HEK293 (cell line): ENCODE results near the gene CYTH4.

Source experiments
- HOXC10 ChIP-seq: sonication (generic); formaldehyde crosslinking; IDR thresholded peaks from 2 replicates; pipeline ENCODE4 v1.8.1; 2023; ENCODE audit warnings: mild to moderate bottlenecking, missing genetic modification reagents
- OSR2 ChIP-seq: fragments of 450-650 bp; formaldehyde crosslinking; IDR thresholded peaks from 2 replicates; pipeline ENCODE4 v1.5.1; 2016; ENCODE audit warnings: missing biosample characterization, missing genetic modification characterization
- PRDM1 ChIP-seq: fragments of 450-650 bp; formaldehyde crosslinking; IDR thresholded peaks from 2 replicates; pipeline ENCODE4; 2016; ENCODE audit warnings: missing biosample characterization, missing genetic modification characterization
- RBAK ChIP-seq: fragments of 450-650 bp; formaldehyde crosslinking; IDR thresholded peaks from 2 replicates; pipeline ENCODE4 v1.5.1; 2016; ENCODE audit warnings: missing biosample characterization, missing genetic modification characterization
- YY1 ChIP-seq: fragments of 450-650 bp; formaldehyde crosslinking; IDR thresholded peaks from 2 replicates; pipeline ENCODE4 v1.5.1; 2018; ENCODE audit warnings: missing biosample characterization, missing genetic modification characterization
- ZBTB21 ChIP-seq: fragments of 450-650 bp; formaldehyde crosslinking; IDR thresholded peaks from 2 replicates; pipeline ENCODE4 v1.5.1; 2017; ENCODE audit warnings: missing biosample characterization, missing genetic modification characterization
- ZNF19 ChIP-seq: fragments of 450-650 bp; formaldehyde crosslinking; IDR thresholded peaks from 2 replicates; pipeline ENCODE4; 2016; ENCODE audit warnings: missing biosample characterization, missing genetic modification characterization, low read depth
- ZNF558 ChIP-seq: fragments of 450-650 bp; formaldehyde crosslinking; IDR thresholded peaks from 2 replicates; pipeline ENCODE4 v1.5.1; 2016; ENCODE audit warnings: missing biosample characterization, missing genetic modification characterization
- ZNF660 ChIP-seq: fragments of 450-650 bp; IDR thresholded peaks from 2 replicates; pipeline ENCODE4 v1.5.1; 2018; ENCODE audit warnings: missing biosample characterization, mild to moderate bottlenecking, missing genetic modification characterization
- TF ChIP-seq, protein P1 (sequence below): fragments of 450-650 bp; formaldehyde crosslinking; IDR thresholded peaks from 2 replicates; pipeline ENCODE4 v1.5.1; 2016; ENCODE audit warnings: missing biosample characterization, missing genetic modification characterization
- TF ChIP-seq, protein P2 (sequence below): fragments of 450-650 bp; formaldehyde crosslinking; IDR thresholded peaks from 2 replicates; pipeline ENCODE4 v1.5.1; 2016; ENCODE audit warnings: missing biosample characterization, missing genetic modification characterization, borderline replicate concordance
- TF ChIP-seq, protein P3 (sequence below): fragments of 450-650 bp; formaldehyde crosslinking; IDR thresholded peaks from 2 replicates; pipeline ENCODE4 v1.5.1; 2016; ENCODE audit warnings: missing biosample characterization, missing genetic modification characterization

DNA sequence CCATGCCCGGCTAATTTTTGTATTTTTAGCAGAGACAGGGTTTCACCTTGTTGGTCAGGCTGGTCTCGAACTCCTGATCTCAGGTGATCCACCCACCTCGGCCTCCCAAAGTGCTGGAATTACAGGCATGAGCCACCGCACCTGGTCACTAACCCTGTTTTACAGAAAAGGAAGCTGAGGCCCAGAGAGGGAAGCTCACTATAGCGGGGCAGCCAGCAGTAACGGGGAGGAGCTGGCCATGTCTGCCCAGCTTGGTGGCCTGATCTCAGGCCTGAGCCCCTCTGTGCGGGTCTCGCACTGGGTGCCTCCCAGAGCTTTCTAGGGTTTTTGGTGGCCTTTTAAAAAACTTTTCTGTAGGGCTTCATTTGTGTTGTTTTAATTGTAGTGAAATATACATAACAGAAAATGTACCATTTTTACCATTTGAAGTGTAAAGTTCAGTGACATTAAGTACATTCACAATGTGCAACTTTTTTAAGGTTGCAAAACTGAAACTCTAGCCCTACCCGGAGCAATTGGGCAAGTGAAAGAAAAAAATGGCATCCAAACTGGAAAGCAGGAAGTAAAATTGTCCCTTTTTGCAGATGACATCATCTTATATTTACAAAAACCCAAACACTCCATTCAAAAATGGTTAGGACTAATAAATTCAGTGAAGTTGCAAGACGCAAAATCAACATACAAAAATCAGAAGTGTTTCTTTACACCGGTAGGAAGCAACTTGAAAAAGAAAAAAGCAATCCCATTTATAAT, 14.5 kb upstream of the CYTH4 start:
- TF ChIP-seq, protein P1, sequence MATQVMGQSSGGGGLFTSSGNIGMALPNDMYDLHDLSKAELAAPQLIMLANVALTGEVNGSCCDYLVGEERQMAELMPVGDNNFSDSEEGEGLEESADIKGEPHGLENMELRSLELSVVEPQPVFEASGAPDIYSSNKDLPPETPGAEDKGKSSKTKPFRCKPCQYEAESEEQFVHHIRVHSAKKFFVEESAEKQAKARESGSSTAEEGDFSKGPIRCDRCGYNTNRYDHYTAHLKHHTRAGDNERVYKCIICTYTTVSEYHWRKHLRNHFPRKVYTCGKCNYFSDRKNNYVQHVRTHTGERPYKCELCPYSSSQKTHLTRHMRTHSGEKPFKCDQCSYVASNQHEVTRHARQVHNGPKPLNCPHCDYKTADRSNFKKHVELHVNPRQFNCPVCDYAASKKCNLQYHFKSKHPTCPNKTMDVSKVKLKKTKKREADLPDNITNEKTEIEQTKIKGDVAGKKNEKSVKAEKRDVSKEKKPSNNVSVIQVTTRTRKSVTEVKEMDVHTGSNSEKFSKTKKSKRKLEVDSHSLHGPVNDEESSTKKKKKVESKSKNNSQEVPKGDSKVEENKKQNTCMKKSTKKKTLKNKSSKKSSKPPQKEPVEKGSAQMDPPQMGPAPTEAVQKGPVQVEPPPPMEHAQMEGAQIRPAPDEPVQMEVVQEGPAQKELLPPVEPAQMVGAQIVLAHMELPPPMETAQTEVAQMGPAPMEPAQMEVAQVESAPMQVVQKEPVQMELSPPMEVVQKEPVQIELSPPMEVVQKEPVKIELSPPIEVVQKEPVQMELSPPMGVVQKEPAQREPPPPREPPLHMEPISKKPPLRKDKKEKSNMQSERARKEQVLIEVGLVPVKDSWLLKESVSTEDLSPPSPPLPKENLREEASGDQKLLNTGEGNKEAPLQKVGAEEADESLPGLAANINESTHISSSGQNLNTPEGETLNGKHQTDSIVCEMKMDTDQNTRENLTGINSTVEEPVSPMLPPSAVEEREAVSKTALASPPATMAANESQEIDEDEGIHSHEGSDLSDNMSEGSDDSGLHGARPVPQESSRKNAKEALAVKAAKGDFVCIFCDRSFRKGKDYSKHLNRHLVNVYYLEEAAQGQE (tag by site-specific recombination) = no peak
- TF ChIP-seq RBAK (tag by site-specific recombination) = no peak
- TF ChIP-seq, protein P2, sequence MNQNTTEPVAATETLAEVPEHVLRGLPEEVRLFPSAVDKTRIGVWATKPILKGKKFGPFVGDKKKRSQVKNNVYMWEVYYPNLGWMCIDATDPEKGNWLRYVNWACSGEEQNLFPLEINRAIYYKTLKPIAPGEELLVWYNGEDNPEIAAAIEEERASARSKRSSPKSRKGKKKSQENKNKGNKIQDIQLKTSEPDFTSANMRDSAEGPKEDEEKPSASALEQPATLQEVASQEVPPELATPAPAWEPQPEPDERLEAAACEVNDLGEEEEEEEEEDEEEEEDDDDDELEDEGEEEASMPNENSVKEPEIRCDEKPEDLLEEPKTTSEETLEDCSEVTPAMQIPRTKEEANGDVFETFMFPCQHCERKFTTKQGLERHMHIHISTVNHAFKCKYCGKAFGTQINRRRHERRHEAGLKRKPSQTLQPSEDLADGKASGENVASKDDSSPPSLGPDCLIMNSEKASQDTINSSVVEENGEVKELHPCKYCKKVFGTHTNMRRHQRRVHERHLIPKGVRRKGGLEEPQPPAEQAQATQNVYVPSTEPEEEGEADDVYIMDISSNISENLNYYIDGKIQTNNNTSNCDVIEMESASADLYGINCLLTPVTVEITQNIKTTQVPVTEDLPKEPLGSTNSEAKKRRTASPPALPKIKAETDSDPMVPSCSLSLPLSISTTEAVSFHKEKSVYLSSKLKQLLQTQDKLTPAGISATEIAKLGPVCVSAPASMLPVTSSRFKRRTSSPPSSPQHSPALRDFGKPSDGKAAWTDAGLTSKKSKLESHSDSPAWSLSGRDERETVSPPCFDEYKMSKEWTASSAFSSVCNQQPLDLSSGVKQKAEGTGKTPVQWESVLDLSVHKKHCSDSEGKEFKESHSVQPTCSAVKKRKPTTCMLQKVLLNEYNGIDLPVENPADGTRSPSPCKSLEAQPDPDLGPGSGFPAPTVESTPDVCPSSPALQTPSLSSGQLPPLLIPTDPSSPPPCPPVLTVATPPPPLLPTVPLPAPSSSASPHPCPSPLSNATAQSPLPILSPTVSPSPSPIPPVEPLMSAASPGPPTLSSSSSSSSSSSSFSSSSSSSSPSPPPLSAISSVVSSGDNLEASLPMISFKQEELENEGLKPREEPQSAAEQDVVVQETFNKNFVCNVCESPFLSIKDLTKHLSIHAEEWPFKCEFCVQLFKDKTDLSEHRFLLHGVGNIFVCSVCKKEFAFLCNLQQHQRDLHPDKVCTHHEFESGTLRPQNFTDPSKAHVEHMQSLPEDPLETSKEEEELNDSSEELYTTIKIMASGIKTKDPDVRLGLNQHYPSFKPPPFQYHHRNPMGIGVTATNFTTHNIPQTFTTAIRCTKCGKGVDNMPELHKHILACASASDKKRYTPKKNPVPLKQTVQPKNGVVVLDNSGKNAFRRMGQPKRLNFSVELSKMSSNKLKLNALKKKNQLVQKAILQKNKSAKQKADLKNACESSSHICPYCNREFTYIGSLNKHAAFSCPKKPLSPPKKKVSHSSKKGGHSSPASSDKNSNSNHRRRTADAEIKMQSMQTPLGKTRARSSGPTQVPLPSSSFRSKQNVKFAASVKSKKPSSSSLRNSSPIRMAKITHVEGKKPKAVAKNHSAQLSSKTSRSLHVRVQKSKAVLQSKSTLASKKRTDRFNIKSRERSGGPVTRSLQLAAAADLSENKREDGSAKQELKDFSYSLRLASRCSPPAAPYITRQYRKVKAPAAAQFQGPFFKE (tag by site-specific recombination) = no peak
- no peak for TF ChIP-seq ZNF19 (tag by site-specific recombination)
- TF ChIP-seq, protein P3, sequence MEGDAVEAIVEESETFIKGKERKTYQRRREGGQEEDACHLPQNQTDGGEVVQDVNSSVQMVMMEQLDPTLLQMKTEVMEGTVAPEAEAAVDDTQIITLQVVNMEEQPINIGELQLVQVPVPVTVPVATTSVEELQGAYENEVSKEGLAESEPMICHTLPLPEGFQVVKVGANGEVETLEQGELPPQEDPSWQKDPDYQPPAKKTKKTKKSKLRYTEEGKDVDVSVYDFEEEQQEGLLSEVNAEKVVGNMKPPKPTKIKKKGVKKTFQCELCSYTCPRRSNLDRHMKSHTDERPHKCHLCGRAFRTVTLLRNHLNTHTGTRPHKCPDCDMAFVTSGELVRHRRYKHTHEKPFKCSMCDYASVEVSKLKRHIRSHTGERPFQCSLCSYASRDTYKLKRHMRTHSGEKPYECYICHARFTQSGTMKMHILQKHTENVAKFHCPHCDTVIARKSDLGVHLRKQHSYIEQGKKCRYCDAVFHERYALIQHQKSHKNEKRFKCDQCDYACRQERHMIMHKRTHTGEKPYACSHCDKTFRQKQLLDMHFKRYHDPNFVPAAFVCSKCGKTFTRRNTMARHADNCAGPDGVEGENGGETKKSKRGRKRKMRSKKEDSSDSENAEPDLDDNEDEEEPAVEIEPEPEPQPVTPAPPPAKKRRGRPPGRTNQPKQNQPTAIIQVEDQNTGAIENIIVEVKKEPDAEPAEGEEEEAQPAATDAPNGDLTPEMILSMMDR = no peak
- TF ChIP-seq ZNF660 (tag by site-specific recombination) = no peak
- no peak for TF ChIP-seq PRDM1 (tag by site-specific recombination)
- TF ChIP-seq ZBTB21 (tag by site-specific recombination) = no peak
- TF ChIP-seq HOXC10 (CRISPR knock-in tag) = no peak
- no peak for TF ChIP-seq YY1 (tag by site-specific recombination)
- no peak for TF ChIP-seq ZNF558
- TF ChIP-seq OSR2 (tag by site-specific recombination) = no peak
